C4-2B (cell line): ENCODE results near the gene RLN2.

Source experiments
- CTCF ChIP-seq: fragments of 450-650 bp; conservative IDR thresholded peaks from 2 replicates; pipeline ENCODE4 v1.5.1; 2017; ENCODE audit warnings: mild to moderate bottlenecking
- ZFX ChIP-seq: fragments of 450-650 bp; IDR thresholded peaks from 2 replicates; pipeline ENCODE4 v1.6.1; 2017

GRCh38 chr9:5286262-5286661, 18.3 kb downstream of the RLN2 start:
- TF ChIP-seq CTCF (no peak), ZFX (no peak)
